ENCODE results near the gene BCAS3. TPM values are rescaled to one million over a fixed set of nuclear protein-coding genes. Genes with fewer than 3 reads are reported as not detected.

Gene BCAS3
- total RNA-seq, 2 donors from 2014 or later: 28.0 to 37.7 TPM

GRCh38 chr17:61235001-61235826 lies 557.6 kb downstream of the BCAS3 start:
- Histone ChIP-seq H3K9me3 (ENCODE audit: control insufficient read depth, low read length) (peaks cover 6% of the 10 kb centered on the region), H3K36me3 (ENCODE audit: control insufficient read depth, insufficient read depth, low read length) (no peaks in the 10 kb centered on the region), H3K27ac (ENCODE audit: low read depth, low read length) (no peak overlapping the region), H3K9ac (ENCODE audit: extremely low read depth, low read length, poor library complexity, severe bottlenecking) (no peak overlapping the region), H3K4me1 (ENCODE audit: control insufficient read depth, insufficient read depth, low read length) (peaks cover 15% of the 10 kb centered on the region), H3K27me3 (ENCODE audit: control insufficient read depth, insufficient read depth, low read length, poor library complexity, severe bottlenecking) (peaks cover 25% of the 10 kb centered on the region), H3K4me3 (ENCODE audit: low read length) (no peak overlapping the region)
- TF ChIP-seq CTCF (conservative IDR thresholded peaks at IDR 0.05): no peak
- peaks cover 3% of the 10 kb centered on the region for H3K36me3 Mint-ChIP-seq (ENCODE audit: low read depth)
- no peaks in the 10 kb centered on the region for H3K9me3 Mint-ChIP-seq
- DNase-seq: peak; percentile 72
- no peak overlapping the region for H3K27ac Mint-ChIP-seq
- no peak overlapping the region for H3K4me3 Mint-ChIP-seq
- peaks cover 44% of the 10 kb centered on the region for H3K27me3 Mint-ChIP-seq (ENCODE audit: insufficient read depth)
- 75 to 85% methylated on average over 9 to 15 of the region's 15 CpGs for whole genome bisulfite sequencing, 2 experiments (ENCODE audit: insufficient coverage in 1 of 2, insufficient read length in 1 of 2)
- H3K4me1 Mint-ChIP-seq: peaks cover 38% of the 10 kb centered on the region

- Mint-ChIP-seq H3K27me3 (ENCODE audit: insufficient read depth) (peaks cover 38% of the 10 kb centered on the region), H3K4me3 (no peak overlapping the region), H3K4me1 (peaks cover 38% of the 10 kb centered on the region), H3K9me3 (no peaks in the 10 kb centered on the region), H3K36me3 (ENCODE audit: low read depth) (peaks cover 3% of the 10 kb centered on the region), H3K27ac (no peak overlapping the region)
- peaks cover 6% of the 10 kb centered on the region for H3K9me3 ChIP-seq (ENCODE audit: control insufficient read depth, low read length)
- no peak for DNase-seq
- TF ChIP-seq CTCF (conservative IDR thresholded peaks at IDR 0.05): no peak
- H3K9ac ChIP-seq (ENCODE audit: extremely low read depth, low read length, poor library complexity, severe bottlenecking): no peak overlapping the region
- no peaks in the 10 kb centered on the region for H3K36me3 ChIP-seq (ENCODE audit: control insufficient read depth, insufficient read depth, low read length)
- WGBS, 2 experiments (ENCODE audit: insufficient coverage in 1 of 2, insufficient read length in 1 of 2): 87 to 88% methylated on average over 4 to 5 of the region's 5 CpGs
- H3K27me3 ChIP-seq (ENCODE audit: control insufficient read depth, insufficient read depth, low read length, poor library complexity, severe bottlenecking): peaks cover 19% of the 10 kb centered on the region
- H3K4me1 ChIP-seq (ENCODE audit: control insufficient read depth, insufficient read depth, low read length): peaks cover 15% of the 10 kb centered on the region
- H3K27ac ChIP-seq (ENCODE audit: low read depth, low read length): no peak overlapping the region
- H3K4me3 ChIP-seq (ENCODE audit: low read length): no peak overlapping the region
These were observed 558.2 kb downstream of the BCAS3 start for GRCh38 chr17:61235827-61236197.

- Histone ChIP-seq H3K36me3 (ENCODE audit: control insufficient read depth, insufficient read depth, low read length) (no peaks in the 10 kb centered on the region), H3K9ac (ENCODE audit: extremely low read depth, low read length, poor library complexity, severe bottlenecking) (no peak overlapping the region), H3K27ac (ENCODE audit: low read depth, low read length) (no peak overlapping the region), H3K27me3 (ENCODE audit: control insufficient read depth, insufficient read depth, low read length, poor library complexity, severe bottlenecking) (peaks cover 13% of the 10 kb centered on the region), H3K4me3 (ENCODE audit: low read length) (no peak overlapping the region), H3K4me1 (ENCODE audit: control insufficient read depth, insufficient read depth, low read length) (peaks cover 15% of the 10 kb centered on the region), H3K9me3 (ENCODE audit: control insufficient read depth, low read length) (peaks cover 6% of the 10 kb centered on the region)
- peaks cover 3% of the 10 kb centered on the region for H3K36me3 Mint-ChIP-seq (ENCODE audit: low read depth)
- TF ChIP-seq CTCF (conservative IDR thresholded peaks at IDR 0.05): peak; percentile 34
- H3K4me1 Mint-ChIP-seq: peaks cover 35% of the 10 kb centered on the region
- H3K27me3 Mint-ChIP-seq (ENCODE audit: insufficient read depth): peaks cover 26% of the 10 kb centered on the region
- WGBS, 2 experiments (ENCODE audit: insufficient coverage in 1 of 2, insufficient read length in 1 of 2): 90 to 93% methylated on average over 6 to 7 of the region's 7 CpGs
- H3K27ac Mint-ChIP-seq: no peak overlapping the region
- peaks cover 1% of the 10 kb centered on the region for H3K9me3 Mint-ChIP-seq
- no peak for DNase-seq
- no peak overlapping the region for H3K4me3 Mint-ChIP-seq
These were observed 559.6 kb downstream of the BCAS3 start for GRCh38 chr17:61237275-61237674.
